Activated T-cell treated with anti-CD3 and anti-CD28 coated beads, Interleukin-2, amount 50 U/mL, for 24 hours (primary cell): Measurements from ENCODE around the gene IL1RAPL1.

Source experiments
- DNase-seq: peaks from one replicate; pipeline ENCODE4 v3.0.0-alpha.2; 2020
- H3K27ac Mint-ChIP-seq: 2 replicates; pipeline ENCODE4 v1.8.0; 2020; ENCODE audit warnings: mild to moderate bottlenecking, mixed read lengths
- H3K27me3 Mint-ChIP-seq: 2 replicates; pipeline ENCODE4 v1.8.0; 2020; ENCODE audit warnings: mixed read lengths
- H3K36me3 Mint-ChIP-seq: 2 replicates; pipeline ENCODE4 v1.8.0; 2020; ENCODE audit warnings: low read depth, mixed read lengths
- H3K4me1 Mint-ChIP-seq: 2 replicates; pipeline ENCODE4 v1.8.0; 2020; ENCODE audit warnings: low read depth, mixed read lengths
- H3K4me3 Mint-ChIP-seq: 2 replicates; pipeline ENCODE4 v1.8.0; 2020; ENCODE audit warnings: mild to moderate bottlenecking, moderate library complexity, mixed read lengths
- H3K9me3 Mint-ChIP-seq: 2 replicates; pipeline ENCODE4 v1.8.0; 2020; ENCODE audit warnings: mixed read lengths

IL1RAPL1 gene

DNA sequence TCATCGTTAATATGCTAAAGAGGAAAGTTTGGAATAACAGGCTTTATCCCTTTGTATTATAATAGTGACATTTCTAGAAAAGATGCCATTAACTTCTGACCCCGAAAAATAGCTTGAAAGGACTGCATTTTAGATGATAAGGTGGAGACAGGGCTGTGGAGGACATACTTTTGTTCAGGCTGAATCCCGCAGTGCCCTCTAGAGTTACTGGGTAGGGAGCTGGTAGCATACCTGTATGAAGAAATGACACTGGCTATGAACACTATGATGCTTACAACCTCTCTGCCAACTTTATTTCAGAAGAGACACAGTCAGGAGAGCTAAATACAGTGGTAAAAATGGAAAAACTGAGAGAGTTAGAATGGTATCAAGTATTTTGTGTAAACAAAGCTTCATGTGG is 8.1 kb downstream of the IL1RAPL1 start:
- Mint-ChIP-seq H3K9me3 (no peaks in the 10 kb centered on the region), H3K36me3 (no peaks in the 10 kb centered on the region), H3K27me3 (peaks cover 18% of the 10 kb centered on the region), H3K27ac (no peak overlapping the region), H3K4me1 (no peaks in the 10 kb centered on the region), H3K4me3 (no peak overlapping the region)
- DNase-seq: no peak

DNA sequence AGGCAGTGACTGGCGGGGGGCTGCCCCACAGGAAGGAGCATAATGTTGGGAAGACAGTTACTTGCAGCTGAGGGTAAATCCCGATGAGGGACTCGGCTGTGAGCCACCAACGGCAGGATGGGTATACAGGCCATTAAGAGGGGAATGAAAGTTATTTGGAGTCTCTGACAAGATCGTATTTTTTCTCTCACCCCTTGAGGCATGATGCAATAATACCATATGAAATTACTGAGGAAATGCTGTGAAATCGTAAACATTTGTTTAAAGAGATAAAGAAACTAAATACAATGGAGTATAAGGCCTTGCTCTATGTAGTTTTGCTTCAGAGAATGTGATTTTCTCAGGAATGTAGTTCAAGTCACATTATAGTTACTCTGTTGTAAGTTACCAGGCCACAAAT is 12.7 kb downstream of the IL1RAPL1 start:
- no peak overlapping the region for H3K4me3 Mint-ChIP-seq
- H3K27me3 Mint-ChIP-seq: peaks cover 7% of the 10 kb centered on the region
- no peak overlapping the region for H3K27ac Mint-ChIP-seq
- no peak for DNase-seq
- no peaks in the 10 kb centered on the region for H3K36me3 Mint-ChIP-seq
- H3K9me3 Mint-ChIP-seq: no peaks in the 10 kb centered on the region
- H3K4me1 Mint-ChIP-seq: no peaks in the 10 kb centered on the region

DNA sequence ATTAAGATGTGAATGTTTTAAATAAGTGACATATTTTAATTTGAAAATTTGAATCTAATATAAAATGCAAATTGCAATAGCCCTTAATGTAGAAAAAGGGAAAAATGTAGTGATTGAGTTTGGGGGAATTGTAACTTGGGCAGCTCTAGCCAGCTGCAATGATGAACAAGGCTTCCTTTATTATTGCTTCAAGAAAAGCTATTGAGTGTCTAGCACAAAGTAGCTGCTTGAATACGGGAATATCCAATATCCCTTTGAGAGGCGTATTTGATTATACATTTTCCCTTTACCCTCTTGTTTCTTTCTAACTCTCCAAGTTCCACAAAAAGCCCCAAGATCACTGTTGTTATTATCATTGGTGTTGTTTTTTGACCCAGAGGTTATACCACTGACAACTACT is 21.8 kb downstream of the IL1RAPL1 start:
- Mint-ChIP-seq H3K9me3 (peaks cover 2% of the 10 kb centered on the region), H3K36me3 (no peaks in the 10 kb centered on the region), H3K4me1 (no peaks in the 10 kb centered on the region), H3K4me3 (no peak overlapping the region), H3K27ac (no peak overlapping the region), H3K27me3 (peaks cover 3% of the 10 kb centered on the region)
- no peak for DNase-seq

DNA sequence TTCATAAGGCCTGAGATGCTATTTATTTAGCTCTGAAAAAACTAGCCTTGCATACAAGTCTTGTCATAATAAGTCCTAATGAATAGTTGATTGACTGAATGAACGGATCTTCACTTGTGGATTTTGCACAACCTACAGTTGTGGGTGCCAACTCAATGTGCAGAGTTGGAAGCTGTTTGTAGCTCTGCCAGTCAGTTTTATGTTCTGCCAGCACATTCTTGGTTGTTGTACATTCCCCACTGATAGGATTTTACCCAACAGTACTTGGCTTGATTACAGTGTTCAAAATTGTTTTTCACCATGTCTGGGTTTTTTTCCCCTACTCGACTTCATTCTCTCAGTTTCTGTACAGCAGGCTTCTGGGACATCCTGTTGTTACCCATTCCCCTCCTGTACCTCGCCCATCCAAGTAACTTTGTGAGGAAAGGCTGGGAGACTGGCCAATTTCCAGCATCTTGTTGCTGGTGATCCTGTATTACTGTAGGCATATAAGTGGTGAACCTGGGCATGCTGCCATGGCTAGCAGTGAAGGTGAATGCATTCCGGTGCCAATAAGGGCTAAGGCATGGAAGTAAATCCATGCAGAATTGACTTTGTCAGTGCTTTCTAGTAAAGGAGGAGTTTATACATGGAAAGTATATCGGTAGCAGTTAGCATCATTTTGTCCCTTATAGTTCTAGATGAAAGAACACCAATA is 22.8 kb downstream of the IL1RAPL1 start:
- Mint-ChIP-seq H3K27ac (no peak overlapping the region), H3K4me1 (no peaks in the 10 kb centered on the region), H3K36me3 (no peaks in the 10 kb centered on the region), H3K27me3 (peaks cover 3% of the 10 kb centered on the region), H3K4me3 (no peak overlapping the region), H3K9me3 (peaks cover 2% of the 10 kb centered on the region)
- no peak for DNase-seq

DNA sequence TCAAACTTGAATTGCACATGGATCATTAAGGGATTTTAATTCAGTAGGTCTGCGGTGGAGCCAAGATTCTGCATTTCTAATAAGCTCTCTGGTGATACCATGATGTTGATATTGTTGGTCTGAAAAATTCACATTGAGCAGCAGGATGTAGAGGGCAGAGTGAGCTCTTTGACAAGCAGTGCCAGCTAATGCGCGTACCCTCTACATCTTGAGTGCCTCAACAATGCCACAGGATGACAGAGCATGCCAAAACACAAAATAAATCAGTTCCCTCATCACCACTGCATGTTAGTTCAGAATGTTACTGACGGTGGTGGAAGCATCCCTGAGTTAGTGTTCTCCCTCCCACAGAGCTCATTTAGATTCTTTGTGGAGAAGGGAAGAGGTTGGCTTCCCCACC is 23.5 kb downstream of the IL1RAPL1 start:
- no peak overlapping the region for H3K27ac Mint-ChIP-seq
- no peaks in the 10 kb centered on the region for H3K36me3 Mint-ChIP-seq
- H3K4me1 Mint-ChIP-seq: no peaks in the 10 kb centered on the region
- H3K4me3 Mint-ChIP-seq: no peak overlapping the region
- H3K27me3 Mint-ChIP-seq: peaks cover 3% of the 10 kb centered on the region
- DNase-seq: no peak
- peaks cover 2% of the 10 kb centered on the region for H3K9me3 Mint-ChIP-seq

DNA sequence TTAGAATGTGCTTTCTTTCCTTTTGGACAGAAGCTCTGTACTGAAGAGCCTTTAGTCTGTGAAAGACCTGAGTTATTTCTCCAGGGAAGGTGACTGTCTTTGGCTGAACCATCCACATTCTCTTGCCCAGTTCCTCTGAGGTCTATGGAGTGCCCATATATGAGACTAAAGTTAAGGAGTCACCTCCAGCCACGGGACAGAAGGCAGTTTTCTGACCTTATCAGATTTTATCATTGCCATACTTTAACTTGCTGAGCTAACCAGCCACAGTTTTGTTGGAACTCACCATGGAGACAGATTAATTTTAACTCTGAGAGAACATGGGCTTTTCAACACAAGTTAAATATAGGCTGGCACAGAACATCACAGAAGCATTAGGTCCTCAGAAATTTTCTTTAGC is 26.3 kb downstream of the IL1RAPL1 start:
- DNase-seq: no peak
- Mint-ChIP-seq H3K4me3 (no peak overlapping the region), H3K36me3 (no peaks in the 10 kb centered on the region), H3K27ac (no peak overlapping the region), H3K9me3 (no peaks in the 10 kb centered on the region), H3K4me1 (no peaks in the 10 kb centered on the region), H3K27me3 (peaks cover 6% of the 10 kb centered on the region)

DNA sequence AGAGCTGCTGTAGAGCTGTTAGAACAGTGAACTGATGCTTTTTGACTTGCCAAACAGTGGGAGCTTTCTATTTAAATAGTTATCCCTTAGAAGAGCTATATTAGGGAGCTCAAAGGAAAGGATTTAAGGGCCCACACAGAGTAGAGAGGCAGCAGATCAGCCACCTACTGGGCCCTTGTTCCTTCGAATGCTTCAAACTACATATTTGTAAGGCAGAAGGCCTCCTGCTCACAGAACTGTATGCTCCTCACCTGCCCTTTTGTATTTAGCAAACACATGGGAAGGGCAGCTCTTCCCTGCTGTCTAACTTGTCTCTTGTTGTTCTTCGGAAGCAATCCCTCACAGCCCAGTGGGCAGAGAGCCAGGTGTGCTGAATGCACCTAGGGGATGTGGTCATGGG is 38.0 kb downstream of the IL1RAPL1 start:
- Mint-ChIP-seq H3K4me3 (no peak overlapping the region), H3K36me3 (no peaks in the 10 kb centered on the region), H3K4me1 (no peaks in the 10 kb centered on the region), H3K27ac (no peak overlapping the region), H3K9me3 (no peaks in the 10 kb centered on the region), H3K27me3 (peaks cover 21% of the 10 kb centered on the region)
- no peak for DNase-seq

DNA sequence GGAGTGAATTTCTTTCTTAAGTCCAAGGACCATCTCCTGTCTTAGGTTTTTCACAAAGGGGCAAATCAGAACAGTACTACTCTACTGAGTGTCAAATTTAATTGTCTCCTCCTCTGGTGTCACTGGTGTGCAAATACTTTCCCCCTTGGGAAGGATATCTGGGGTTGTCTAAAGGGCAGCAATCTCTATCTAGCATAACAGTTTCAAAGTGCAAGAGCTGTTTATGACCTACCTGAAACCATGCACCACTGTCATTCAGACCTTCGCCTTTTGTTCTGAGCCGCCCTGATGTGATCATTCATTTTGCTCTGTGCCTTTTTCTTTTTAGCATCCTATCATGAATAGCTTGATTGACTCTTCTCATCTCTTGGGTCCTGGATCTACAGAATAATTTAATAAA is 39.3 kb downstream of the IL1RAPL1 start:
- H3K27me3 Mint-ChIP-seq: peaks cover 21% of the 10 kb centered on the region
- H3K4me3 Mint-ChIP-seq: no peak overlapping the region
- H3K4me1 Mint-ChIP-seq: no peaks in the 10 kb centered on the region
- H3K36me3 Mint-ChIP-seq: no peaks in the 10 kb centered on the region
- H3K27ac Mint-ChIP-seq: no peak overlapping the region
- H3K9me3 Mint-ChIP-seq: no peaks in the 10 kb centered on the region
- no peak for DNase-seq

DNA sequence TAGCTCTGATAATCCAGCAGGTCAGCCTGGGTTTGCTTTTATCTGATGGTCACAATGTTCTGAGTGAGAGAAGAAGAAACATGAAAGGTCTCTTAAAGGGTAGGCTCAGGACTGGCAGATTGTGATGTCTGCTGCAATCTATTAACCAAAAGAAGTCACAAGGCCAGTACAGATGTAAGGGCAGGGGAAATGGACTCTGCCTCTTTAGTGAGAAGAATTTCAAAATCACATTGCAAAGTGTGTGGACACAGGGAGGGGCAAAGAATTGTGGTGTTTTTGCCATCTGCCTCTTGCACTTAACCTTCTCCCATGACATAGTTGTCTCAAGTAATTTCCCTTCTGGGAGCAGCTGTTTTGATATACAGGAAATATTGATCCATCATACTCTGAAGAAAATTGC is 40.9 kb downstream of the IL1RAPL1 start:
- H3K4me3 Mint-ChIP-seq: no peak overlapping the region
- H3K27ac Mint-ChIP-seq: no peak overlapping the region
- DNase-seq: no peak
- peaks cover 20% of the 10 kb centered on the region for H3K27me3 Mint-ChIP-seq
- H3K9me3 Mint-ChIP-seq: no peaks in the 10 kb centered on the region
- H3K4me1 Mint-ChIP-seq: no peaks in the 10 kb centered on the region
- H3K36me3 Mint-ChIP-seq: no peaks in the 10 kb centered on the region

DNA sequence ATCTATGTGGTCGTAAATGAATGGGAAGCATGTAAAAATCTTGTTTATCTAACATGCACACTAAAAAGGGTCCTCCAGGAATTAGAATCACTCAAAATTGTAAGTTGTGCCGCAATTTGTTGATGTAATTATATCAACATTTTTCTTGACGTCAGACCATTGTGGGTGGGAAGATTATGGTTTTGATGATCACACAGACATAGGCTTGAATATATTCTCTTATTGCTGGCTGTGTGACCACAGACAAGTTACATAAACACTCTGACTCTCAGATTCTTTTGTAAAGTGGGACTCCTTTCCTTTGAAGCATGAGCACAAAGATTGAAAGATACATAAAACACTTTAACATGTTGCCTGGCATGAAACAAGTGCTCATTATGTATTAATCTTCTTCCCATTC is 51.5 kb downstream of the IL1RAPL1 start:
- peaks cover 5% of the 10 kb centered on the region for H3K9me3 Mint-ChIP-seq
- DNase-seq: no peak

DNA sequence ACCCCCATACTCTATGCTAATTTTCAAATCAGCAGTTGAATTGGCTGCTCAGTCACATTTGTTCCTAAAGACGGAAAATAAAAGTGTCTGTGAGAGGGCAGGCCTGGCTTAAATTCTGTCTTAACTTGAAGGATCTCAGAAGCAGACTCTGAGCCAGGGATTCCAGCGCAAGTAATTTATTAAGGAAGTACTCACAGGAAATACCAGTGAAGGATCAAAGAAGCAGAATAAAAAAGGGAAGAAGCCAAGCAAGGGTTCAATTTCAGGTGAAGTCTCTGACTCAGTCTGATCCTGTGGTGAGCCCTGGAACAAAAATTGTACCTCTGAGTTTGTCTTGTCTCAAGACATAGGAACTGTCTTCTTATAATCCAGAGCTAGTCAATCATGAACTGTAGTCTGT is 52.2 kb downstream of the IL1RAPL1 start:
- Mint-ChIP-seq H3K4me1 (no peaks in the 10 kb centered on the region), H3K27me3 (no peaks in the 10 kb centered on the region), H3K4me3 (no peak overlapping the region), H3K36me3 (no peaks in the 10 kb centered on the region), H3K27ac (no peak overlapping the region), H3K9me3 (peaks cover 5% of the 10 kb centered on the region)
- no peak for DNase-seq

More for the DNA sequence above, 51.5 kb downstream of the IL1RAPL1 start:
- no peak overlapping the region for H3K4me3 Mint-ChIP-seq
- no peak overlapping the region for H3K27ac Mint-ChIP-seq
- no peaks in the 10 kb centered on the region for H3K4me1 Mint-ChIP-seq
- H3K36me3 Mint-ChIP-seq: no peaks in the 10 kb centered on the region
- H3K27me3 Mint-ChIP-seq: no peaks in the 10 kb centered on the region

DNA sequence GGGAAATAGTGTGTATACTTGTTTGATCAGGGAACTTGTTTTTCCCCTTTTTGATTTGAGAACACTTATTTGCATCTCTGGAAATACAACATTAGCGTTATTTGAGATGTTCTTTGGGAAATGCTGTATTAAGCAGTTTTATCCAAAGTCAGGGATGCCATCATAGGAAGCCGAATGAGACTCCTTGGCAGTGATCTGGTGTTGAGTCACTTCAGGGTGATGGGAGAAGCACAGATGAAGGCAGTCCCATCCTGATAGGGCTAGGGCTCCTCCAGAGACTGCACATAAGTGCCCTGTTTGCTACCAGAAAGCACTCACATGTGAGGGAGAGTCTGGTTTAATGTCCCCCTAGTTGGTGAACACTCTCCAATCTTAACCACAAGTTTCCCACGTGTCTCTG is 62.3 kb downstream of the IL1RAPL1 start:
- H3K27ac Mint-ChIP-seq: no peak overlapping the region
- H3K27me3 Mint-ChIP-seq: peaks cover 11% of the 10 kb centered on the region
- DNase-seq: no peak

DNA sequence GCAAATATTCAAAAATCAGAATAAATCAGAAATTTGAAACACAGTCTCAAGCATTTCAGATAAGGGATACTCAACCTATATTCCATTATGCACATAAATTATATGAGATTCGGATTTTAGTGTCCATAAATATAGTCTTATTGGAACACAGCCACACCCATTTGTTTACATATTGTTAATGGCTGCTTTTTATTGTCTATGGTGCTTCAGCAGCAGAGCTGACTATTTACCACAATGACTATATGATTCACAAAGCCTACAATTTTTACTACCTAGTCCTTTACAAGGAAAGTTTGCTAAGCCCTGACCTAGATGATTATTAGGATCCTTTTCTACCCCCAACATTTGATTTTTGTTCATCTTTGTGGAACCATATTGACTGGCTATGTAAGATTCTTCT is 63.9 kb downstream of the IL1RAPL1 start:
- no peaks in the 10 kb centered on the region for H3K4me1 Mint-ChIP-seq
- no peak overlapping the region for H3K27ac Mint-ChIP-seq
- H3K9me3 Mint-ChIP-seq: no peaks in the 10 kb centered on the region
- no peaks in the 10 kb centered on the region for H3K36me3 Mint-ChIP-seq
- no peak overlapping the region for H3K4me3 Mint-ChIP-seq
- no peak for DNase-seq
- H3K27me3 Mint-ChIP-seq: peaks cover 8% of the 10 kb centered on the region

More for the DNA sequence above, 62.3 kb downstream of the IL1RAPL1 start:
- Mint-ChIP-seq H3K4me1 (no peaks in the 10 kb centered on the region), H3K9me3 (peaks cover 4% of the 10 kb centered on the region), H3K4me3 (no peak overlapping the region), H3K36me3 (no peaks in the 10 kb centered on the region)

DNA sequence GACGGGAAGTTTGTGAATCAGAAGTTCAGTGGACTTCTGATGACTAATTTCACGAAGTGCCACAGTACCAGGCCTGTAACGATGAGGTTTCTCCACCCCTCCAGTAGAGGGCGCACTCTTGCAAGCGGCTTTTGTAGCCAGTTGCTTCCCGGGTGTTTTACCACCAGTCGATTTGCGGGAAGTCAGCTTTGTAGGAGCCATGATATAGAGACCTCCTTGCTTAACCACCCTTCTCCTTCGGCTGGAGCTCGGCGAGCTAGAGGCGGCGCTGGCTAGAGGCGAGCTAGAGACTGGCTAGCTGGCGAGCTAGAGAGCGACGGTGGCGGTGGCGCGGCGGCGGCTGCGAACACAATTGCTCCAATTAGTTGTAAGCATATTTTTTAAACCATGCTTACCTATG is 72.0 kb downstream of the IL1RAPL1 start:
- Mint-ChIP-seq H3K27me3 (peaks cover 8% of the 10 kb centered on the region), H3K4me1 (no peaks in the 10 kb centered on the region), H3K4me3 (no peak overlapping the region), H3K27ac (no peak overlapping the region), H3K9me3 (no peaks in the 10 kb centered on the region), H3K36me3 (no peaks in the 10 kb centered on the region)
- DNase-seq: no peak

DNA sequence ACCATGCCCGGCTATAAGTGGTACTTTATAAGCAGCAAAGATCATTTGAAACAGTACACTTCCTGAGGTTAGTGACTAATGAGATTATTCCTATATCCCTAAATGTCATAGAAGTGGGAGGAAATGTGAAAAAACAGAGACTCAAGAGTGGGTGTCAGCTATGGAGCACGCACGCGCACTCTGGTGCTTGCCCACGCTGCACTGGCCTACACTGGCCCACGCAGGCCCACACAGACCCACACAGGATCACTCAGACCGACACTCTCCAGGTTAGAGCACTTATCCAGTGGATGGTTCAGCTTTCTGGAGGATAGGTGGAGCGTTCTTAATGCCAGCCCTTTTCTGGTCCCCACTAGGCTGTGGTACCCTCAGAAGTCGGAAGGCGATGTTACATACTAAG is 78.5 kb downstream of the IL1RAPL1 start:
- Mint-ChIP-seq H3K27ac (no peak overlapping the region), H3K27me3 (peaks cover 3% of the 10 kb centered on the region), H3K4me3 (no peak overlapping the region), H3K4me1 (no peaks in the 10 kb centered on the region), H3K36me3 (no peaks in the 10 kb centered on the region), H3K9me3 (no peaks in the 10 kb centered on the region)
- no peak for DNase-seq

DNA sequence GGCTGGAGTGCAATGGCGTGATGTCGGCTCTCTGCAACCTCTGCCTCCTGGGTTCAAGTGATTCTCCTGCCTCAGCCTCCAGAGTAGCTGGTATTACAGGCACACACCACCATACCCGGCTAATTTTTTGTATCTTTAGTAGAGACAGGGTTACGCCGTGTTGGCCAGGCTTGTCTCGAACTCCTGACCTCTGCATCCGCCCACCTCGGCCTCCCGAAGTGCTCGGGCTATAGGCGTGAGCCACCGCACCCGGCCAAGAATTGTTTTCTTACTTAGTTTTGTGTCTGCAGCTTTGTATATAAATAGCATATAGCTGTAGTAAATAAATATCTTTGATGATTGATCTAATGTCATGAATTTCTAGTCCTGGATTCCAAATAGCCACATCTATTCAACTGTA is 81.1 kb downstream of the IL1RAPL1 start:
- peaks cover 3% of the 10 kb centered on the region for H3K27me3 Mint-ChIP-seq

More for the DNA sequence above, 81.1 kb downstream of the IL1RAPL1 start:
- no peaks in the 10 kb centered on the region for H3K9me3 Mint-ChIP-seq
- no peak for DNase-seq
- no peak overlapping the region for H3K4me3 Mint-ChIP-seq
- no peaks in the 10 kb centered on the region for H3K36me3 Mint-ChIP-seq
- no peaks in the 10 kb centered on the region for H3K4me1 Mint-ChIP-seq
- H3K27ac Mint-ChIP-seq: no peak overlapping the region
